Epithelial cell of esophagus (primary cell): ENCODE data around the gene PTPN12.

Experiments
- DNase-seq: peaks from one replicate; pipeline ENCODE4 v3.0.0; 2010; ENCODE audit warnings: low read depth
- H3K4me3 ChIP-seq: 2 replicates; pipeline ENCODE4 v1.5.1; 2011; ENCODE audit warnings: mild to moderate bottlenecking, low read length, control low read depth
- CTCF ChIP-seq: IDR thresholded peaks from 2 replicates; pipeline ENCODE4 v1.5.1; 2011; ENCODE audit warnings: low read depth, mild to moderate bottlenecking, low read length, control low read depth, inconsistent platforms; ENCODE audit not compliant: insufficient read depth; ENCODE audit errors: missing control alignments

The PTPN12 gene

GRCh38 chr7:77575187-77575586 is 38.1 kb downstream of the PTPN12 start:
- no peak for TF ChIP-seq CTCF
- no peak overlapping the region for H3K4me3 ChIP-seq
- DNase-seq = no peak

- DNase-seq = no peak
- TF ChIP-seq CTCF = no peak
Observed at GRCh38 chr7:77576856-77577255, 39.8 kb downstream of the PTPN12 start.

GRCh38 chr7:77579797-77580196 is 42.7 kb downstream of the PTPN12 start:
- no peak for TF ChIP-seq CTCF
- no peak overlapping the region for H3K4me3 ChIP-seq
- peak; percentile 41 for DNase-seq

More at GRCh38 chr7:77576856-77577255, 39.8 kb downstream of the PTPN12 start:
- H3K4me3 ChIP-seq = no peak overlapping the region

GRCh38 chr7:77580762-77581350 is 43.8 kb downstream of the PTPN12 start:
- no peak overlapping the region for H3K4me3 ChIP-seq
- no peak for TF ChIP-seq CTCF
- DNase-seq = no peak

- H3K4me3 ChIP-seq = no peak overlapping the region
- no peak for TF ChIP-seq CTCF
- DNase-seq = no peak
Observed at GRCh38 chr7:77587272-77587671, 50.2 kb downstream of the PTPN12 start.

- H3K4me3 ChIP-seq = no peak overlapping the region
- DNase-seq = no peak
- TF ChIP-seq CTCF = no peak
Observed at GRCh38 chr7:77600952-77601351, 63.9 kb downstream of the PTPN12 start.

GRCh38 chr7:77606562-77606961 is 69.5 kb downstream of the PTPN12 start:
- no peak for DNase-seq
- no peak overlapping the region for H3K4me3 ChIP-seq
- no peak for TF ChIP-seq CTCF
